Activated CD8-positive, alpha-beta memory T cell treated with anti-CD3 and anti-CD28 coated beads, Interleukin-2, amount 50 U/mL, for 48 hours (primary cell): ENCODE measurements around the gene CD300LG.
"Not testable (repeated sequence)": the region's sequence is repeated elsewhere in the genome, so short reads cannot be mapped to it uniquely, and the experiment has no call there.

Experiments used
- DNase-seq: peaks from one replicate; pipeline ENCODE4 v3.0.0-alpha.2; 2020

Gene CD300LG

DNA sequence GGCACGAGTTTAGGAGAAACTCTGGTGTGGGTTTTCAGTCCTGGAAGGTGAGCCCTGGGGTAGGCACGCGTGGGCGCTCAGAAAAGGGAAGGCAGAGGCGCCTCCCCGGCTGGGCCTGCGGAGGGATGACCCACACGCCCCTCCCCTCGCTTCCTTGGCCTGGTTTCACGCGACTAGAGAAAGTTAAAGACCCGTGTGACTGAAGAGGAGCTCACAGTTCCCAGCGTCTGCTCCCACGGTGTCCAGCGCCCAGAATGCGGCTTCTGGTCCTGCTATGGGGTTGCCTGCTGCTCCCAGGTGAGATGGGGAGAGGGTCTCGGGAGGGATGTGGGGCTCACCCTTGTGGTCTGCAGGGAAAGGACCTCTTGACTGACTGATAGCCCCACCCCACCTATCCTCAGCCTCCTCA lies at the start of gene CD300LG:
Gene CD300LG, plus strand, starts transcription at position 214 of the 409 bp plus-strand sequence. Its CDS starts 41 bp downstream, at position 255.
- DNase-seq: no peak

DNA sequence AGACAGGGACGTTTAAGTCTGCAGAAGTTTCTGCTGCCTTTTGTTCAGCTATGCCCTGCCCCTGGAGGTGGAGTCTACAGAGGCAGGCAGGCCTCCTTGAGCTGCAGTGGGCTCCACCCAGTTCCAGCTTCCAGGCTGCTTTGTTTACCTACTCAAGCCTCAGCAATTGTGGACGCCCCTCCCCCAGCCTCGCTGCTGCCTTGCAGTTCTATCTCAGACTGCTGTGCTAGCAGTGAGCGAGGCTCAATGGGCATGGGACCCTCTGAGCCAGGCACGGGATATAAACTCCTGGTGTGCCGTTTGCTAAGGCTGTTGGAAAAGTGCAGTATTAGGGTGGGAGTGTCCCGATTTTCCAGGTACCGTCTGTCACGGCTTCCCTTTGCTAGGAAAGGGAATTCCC lies 49.0 kb upstream of the CD300LG start:
- not testable (repeated sequence) for DNase-seq

GRCh38 chr17:43799047-43799446 lies 47.9 kb upstream of the CD300LG start:
- no peak for DNase-seq

DNA sequence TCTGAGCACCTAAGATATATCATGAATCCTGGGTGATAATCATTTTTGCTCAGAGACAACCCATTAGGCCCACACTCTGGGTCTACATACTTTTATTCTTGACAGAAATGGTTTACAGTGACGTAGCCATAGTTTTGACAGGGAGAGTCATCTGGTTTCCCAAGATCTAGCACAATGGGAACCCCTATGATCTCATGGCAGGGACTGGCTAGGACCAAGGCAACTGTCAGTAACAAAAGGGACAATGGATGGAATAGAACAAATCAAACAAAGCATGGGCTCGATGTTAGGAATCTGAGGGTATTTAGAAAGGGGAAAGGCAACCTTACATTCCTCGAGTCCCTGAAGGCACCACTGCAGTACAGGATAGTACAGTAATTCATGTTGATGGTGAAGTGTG lies 46.2 kb upstream of the CD300LG start:
- DNase-seq: no peak

DNA sequence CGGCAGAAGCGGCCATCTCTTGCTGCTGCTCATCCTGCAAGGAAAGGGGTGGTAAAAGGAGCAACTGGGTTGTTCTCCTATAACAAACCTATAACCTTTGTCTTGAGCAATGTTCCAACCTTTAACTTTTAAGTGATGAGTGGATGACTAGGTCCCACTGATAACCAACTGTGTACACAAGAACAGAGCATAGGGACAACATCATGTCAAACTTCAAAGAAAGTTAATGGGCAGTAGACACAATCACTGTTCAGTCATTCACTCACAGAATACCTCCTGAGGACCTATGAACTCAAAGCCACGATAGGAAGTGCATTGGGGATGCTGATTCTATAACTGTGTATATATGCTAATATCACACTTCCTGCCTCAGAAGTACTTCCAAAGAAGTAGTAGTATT lies 45.1 kb upstream of the CD300LG start:
- no peak for DNase-seq

- DNase-seq: no peak
These were observed 43.2 kb upstream of the CD300LG start for GRCh38 chr17:43803758-43804157.

DNA sequence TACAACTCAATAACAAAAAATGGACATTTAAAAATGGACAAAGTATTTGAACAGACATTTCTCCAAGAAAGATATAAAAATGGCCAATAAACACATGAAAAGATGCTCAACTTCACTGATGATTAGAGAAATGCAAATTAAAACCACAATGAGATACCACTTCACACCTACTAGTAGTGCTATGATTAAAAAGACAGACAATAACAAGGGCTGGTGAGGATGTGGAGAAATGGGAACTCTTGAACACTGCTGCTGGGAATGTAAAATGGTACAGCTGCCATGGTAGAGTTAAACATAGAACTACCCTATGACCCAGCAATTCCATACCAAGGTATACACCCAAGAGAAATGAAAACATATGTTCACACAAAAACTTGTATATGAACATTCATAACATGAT lies 41.9 kb upstream of the CD300LG start:
- DNase-seq: no peak

DNA sequence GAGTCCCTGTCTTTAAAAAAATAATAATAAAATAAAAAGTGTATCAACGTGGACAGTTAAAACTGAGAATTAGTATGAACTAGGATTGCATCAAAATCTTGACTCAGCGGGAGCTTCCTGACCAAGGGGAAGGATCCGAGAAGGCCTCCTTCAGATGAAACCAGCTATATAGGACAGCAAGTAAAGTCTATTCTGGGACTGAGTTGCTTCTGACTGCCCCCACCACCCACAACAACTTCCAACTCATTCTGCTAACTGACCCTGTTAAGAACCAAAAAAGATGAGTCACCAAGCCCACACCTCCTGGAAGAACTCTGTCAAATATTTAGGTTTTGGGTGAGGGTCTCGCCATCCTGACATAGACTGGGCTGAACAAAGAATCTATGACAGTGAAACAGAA lies 38.9 kb upstream of the CD300LG start:
- DNase-seq: no peak

- no peak for DNase-seq
These were observed 37.9 kb upstream of the CD300LG start for GRCh38 chr17:43809121-43809520.

GRCh38 chr17:43810226-43810715 lies 36.7 kb upstream of the CD300LG start:
- no peak for DNase-seq

DNA sequence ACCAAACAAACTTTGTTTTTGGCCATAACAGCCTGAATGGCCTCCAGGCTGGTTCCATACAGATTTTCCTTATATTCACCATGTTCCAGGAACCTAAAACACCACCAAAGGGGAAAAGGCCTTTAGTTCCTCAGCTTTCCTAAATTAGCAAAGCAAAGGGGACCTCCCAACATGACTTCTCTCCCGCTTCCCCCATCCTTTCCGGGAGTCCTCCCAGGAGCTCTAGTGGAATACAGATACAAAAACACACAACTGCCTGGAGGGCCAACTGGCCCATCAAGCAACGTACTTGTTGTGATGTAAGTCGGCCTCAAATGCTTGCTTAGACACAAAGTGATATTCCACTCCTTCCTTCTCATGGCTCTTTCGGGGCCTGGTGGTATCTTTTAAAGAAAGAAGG lies 36.2 kb upstream of the CD300LG start:
- DNase-seq: no peak

GRCh38 chr17:43812396-43813265 lies 34.3 kb upstream of the CD300LG start:
- DNase-seq: no peak

DNA sequence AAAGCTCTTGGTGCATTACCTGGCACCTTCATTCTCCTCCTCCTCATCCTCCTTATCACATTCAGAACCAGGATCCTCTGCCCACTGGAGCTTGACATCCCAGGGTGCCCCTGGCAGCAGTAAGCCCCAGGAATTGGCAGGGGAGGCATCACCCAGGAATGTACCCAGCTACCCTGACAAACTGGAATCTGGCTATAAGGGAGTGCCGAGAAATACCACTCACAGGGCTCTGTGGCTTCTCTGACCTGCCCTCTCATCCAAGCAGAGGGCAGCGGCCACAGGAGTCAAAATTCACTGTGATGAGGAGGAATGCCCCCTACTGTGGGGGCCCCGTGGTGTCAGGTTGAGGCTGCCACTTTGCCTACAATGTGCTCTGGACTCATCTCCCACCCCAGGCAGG lies 33.6 kb upstream of the CD300LG start:
- DNase-seq: no peak

GRCh38 chr17:43814026-43814425 lies 33.0 kb upstream of the CD300LG start:
- no peak for DNase-seq

DNA sequence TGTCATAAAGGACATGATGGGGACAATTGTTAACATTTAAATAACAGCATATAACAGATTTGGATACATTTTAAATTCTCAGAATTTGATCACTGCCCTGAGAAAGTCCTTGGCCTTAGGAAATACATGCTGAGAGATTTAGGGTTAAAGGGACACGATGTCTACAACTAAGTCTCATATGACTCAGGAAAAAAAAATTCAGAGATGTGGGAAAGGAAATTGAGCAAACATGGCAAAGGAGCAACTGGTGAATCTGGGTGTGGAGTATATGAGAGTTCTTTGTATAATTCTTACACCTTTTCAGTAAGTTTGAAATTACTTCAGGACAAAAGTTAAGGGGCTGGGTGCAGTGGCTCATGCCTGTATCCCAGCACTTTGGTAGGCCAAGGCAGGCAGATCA lies 32.3 kb upstream of the CD300LG start:
- no peak for DNase-seq

GRCh38 chr17:43816336-43817320 lies 30.3 kb upstream of the CD300LG start:
- DNase-seq: no peak

GRCh38 chr17:43817826-43818225 lies 29.1 kb upstream of the CD300LG start:
- no peak for DNase-seq

DNA sequence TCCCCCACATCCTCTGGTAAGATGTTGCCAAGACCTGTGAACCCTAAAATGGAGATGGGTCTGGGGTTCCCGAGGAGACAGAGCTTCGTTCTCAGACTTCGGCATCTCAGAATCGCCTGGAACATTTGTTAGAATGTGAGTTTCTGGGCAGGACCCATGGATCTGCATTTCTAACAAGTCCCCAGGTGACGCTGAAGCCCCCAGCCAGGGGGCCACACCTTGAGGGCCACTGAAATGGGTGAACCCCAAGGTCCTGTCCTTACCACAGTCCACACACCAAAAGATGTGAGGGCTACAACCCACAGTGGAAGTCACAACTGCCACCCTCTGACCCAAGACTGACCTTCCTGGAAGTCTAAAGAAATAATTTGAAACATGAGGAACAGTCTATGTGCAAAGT lies 28.0 kb upstream of the CD300LG start:
- no peak for DNase-seq

- no peak for DNase-seq
These were observed 26.2 kb upstream of the CD300LG start for GRCh38 chr17:43820759-43821158.

DNA sequence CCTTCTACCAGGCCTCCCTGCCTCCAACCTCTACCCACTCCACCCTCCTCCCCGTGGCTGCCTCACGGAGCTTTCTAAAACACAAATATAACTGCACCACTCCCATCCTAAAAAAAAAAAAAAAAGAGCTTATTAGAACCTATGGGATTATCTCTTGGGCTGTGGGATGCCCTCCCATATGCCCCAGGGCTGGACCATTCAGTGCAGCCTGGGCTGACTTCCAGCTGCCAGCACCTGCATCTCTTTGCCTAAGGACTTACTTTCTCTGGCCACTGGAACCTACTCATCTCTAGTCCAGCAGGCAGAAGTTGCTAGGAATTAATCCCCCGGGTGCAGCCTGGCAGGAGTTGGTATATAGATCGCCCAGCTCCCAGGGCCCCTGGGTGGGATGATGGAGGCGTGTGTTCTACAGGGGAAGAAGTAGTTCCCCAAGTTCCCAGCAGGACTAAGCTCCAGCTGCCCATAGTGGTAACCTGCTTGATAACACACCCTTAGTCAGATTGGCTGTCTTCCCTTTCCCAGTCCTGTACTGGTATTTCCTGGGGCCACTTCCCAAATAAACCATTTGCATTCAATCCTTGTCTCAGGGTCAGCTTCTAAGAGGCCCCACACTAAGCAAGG lies 24.3 kb upstream of the CD300LG start:
- no peak for DNase-seq

- DNase-seq: no peak
These were observed 23.5 kb upstream of the CD300LG start for GRCh38 chr17:43823350-43824084.

DNA sequence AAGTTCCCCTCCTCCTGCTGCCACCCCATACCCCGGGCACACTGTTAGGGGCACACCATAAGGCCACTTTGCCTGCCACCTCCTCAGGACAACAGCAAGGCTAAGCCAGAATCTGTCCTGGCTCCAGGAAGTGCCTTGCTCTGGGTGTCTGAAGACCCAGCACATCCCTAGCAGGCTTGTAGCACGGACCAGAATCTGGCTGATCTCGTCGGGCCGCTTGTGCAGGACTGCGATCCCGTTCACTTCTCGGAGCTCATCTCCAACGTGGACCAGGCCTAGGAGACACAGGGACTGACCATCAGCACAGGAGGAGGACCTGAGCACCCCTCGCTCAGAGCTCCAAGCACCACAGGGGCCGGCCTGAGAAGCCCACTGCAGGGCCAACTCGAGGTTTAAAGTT lies 21.4 kb upstream of the CD300LG start:
- no peak for DNase-seq
